HepG2 (cell line): ENCODE measurements around the gene INF2. TPM values are rescaled to one million over a fixed set of nuclear protein-coding genes. Genes with fewer than 3 reads are reported as not detected.
A peak's percentile ranks its signal among the peaks of the same experiment; 100 is the strongest.

Experiments
- ARHGAP35 ChIP-seq: sonication (generic); formaldehyde crosslinking; IDR thresholded peaks from 2 replicates; pipeline ENCODE4 v1.9.0; 2022; ENCODE audit warnings: mild to moderate bottlenecking, inconsistent platforms, moderate library complexity, missing genetic modification reagents, borderline replicate concordance
- ARNT ChIP-seq: fragments of 450-650 bp; IDR thresholded peaks from 2 replicates; pipeline ENCODE4 v1.6.1; 2017
- ATF1 ChIP-seq: IDR thresholded peaks from 2 replicates; pipeline ENCODE4 v1.6.1; 2016; ENCODE audit warnings: mild to moderate bottlenecking, control low read depth
- ERF ChIP-seq: IDR thresholded peaks from 2 replicates; pipeline ENCODE4 v1.6.1; 2018; ENCODE audit warnings: missing biosample characterization, missing genetic modification reagents
- FOXP4 ChIP-seq: sonication (generic); formaldehyde crosslinking; IDR thresholded peaks from 2 replicates; pipeline ENCODE4 v1.4.0; 2020; ENCODE audit warnings: missing genetic modification reagents
- HMGXB4 ChIP-seq, 2 experiments: sonication (generic) in 1 of 2; formaldehyde crosslinking in 1 of 2; IDR thresholded peaks; 2 replicates each; pipeline versions ENCODE4 v1.4.0 to v1.6.1; 2018 to 2020; ENCODE audit warnings: missing genetic modification reagents in 2 of 2, borderline replicate concordance in 1 of 2, low read depth in 1 of 2, mild to moderate bottlenecking in 1 of 2, missing biosample characterization in 1 of 2
- HNRNPL ChIP-seq: fragments of 200-400 bp; formaldehyde crosslinking; IDR thresholded peaks from 2 replicates; pipeline ENCODE4 v1.6.1; 2017; ENCODE audit warnings: mild to moderate bottlenecking, low read depth, low read length
- HOXA7 ChIP-seq: sonication (generic); formaldehyde crosslinking; IDR thresholded peaks from 2 replicates; pipeline ENCODE4 v1.8.1; 2022; ENCODE audit warnings: mild to moderate bottlenecking, missing genetic modification reagents, moderate library complexity
- MEIS2 ChIP-seq: sonication (generic); formaldehyde crosslinking; IDR thresholded peaks from 2 replicates; pipeline ENCODE4 v1.9.0; 2021; ENCODE audit warnings: mild to moderate bottlenecking, missing genetic modification reagents
- PHB2 ChIP-seq: fragments of 450-650 bp; IDR thresholded peaks from 2 replicates; pipeline ENCODE4 v1.6.1; 2018; ENCODE audit not compliant: partially characterized antibody
- PTBP1 ChIP-seq: fragments of 200-400 bp; formaldehyde crosslinking; IDR thresholded peaks from 2 replicates; pipeline ENCODE4 v1.6.1; 2018; ENCODE audit warnings: low read length, low read depth; ENCODE audit not compliant: poor library complexity, severe bottlenecking
- RARA ChIP-seq: IDR thresholded peaks from 2 replicates; pipeline ENCODE4 v1.6.1; 2016; ENCODE audit warnings: missing genetic modification reagents, missing compliant biosample characterization
- SATB2 ChIP-seq: sonication (generic); formaldehyde crosslinking; IDR thresholded peaks from 2 replicates; pipeline ENCODE4 v1.5.0; 2020; ENCODE audit warnings: missing genetic modification reagents
- TCF7L2 ChIP-seq: IDR thresholded peaks from 2 replicates; pipeline ENCODE4 v1.6.1; 2011; ENCODE audit warnings: mild to moderate bottlenecking, low read depth, low read length, moderate library complexity
- WIZ ChIP-seq: sonication (generic); formaldehyde crosslinking; IDR thresholded peaks from 2 replicates; pipeline ENCODE4 v1.5.1; 2020; ENCODE audit warnings: mild to moderate bottlenecking, missing genetic modification reagents
- ZFAT ChIP-seq: sonication (generic); formaldehyde crosslinking; conservative IDR thresholded peaks from 2 replicates; pipeline ENCODE4 v1.8.1; 2023; ENCODE audit warnings: missing genetic modification reagents, inconsistent platforms
- ZNF484 ChIP-seq: sonication (generic); formaldehyde crosslinking; IDR thresholded peaks from 2 replicates; pipeline ENCODE4 v1.5.1; 2020; ENCODE audit warnings: mild to moderate bottlenecking, low read depth, missing genetic modification reagents, borderline replicate concordance
- ZNF552 ChIP-seq: sonication (generic); formaldehyde crosslinking; IDR thresholded peaks from 2 replicates; pipeline ENCODE4 v1.9.0; 2022; ENCODE audit warnings: missing genetic modification reagents, mild to moderate bottlenecking, borderline replicate concordance
- ZNF558 ChIP-seq: sonication (generic); formaldehyde crosslinking; IDR thresholded peaks from 2 replicates; pipeline ENCODE4 v1.9.0; 2022; ENCODE audit warnings: mild to moderate bottlenecking, missing genetic modification reagents, borderline replicate concordance
- ZNF567 ChIP-seq: sonication (generic); formaldehyde crosslinking; IDR thresholded peaks from 2 replicates; pipeline ENCODE4 v1.8.1; 2023; ENCODE audit warnings: mild to moderate bottlenecking, missing genetic modification reagents, borderline replicate concordance
- ZNF569 ChIP-seq: sonication (generic); formaldehyde crosslinking; IDR thresholded peaks from 2 replicates; pipeline ENCODE4 v1.5.0; 2020; ENCODE audit warnings: mild to moderate bottlenecking, missing genetic modification reagents, moderate library complexity, borderline replicate concordance
- ZNF660 ChIP-seq: sonication (generic); formaldehyde crosslinking; IDR thresholded peaks from 2 replicates; pipeline ENCODE4 v1.5.1; 2020; ENCODE audit warnings: mild to moderate bottlenecking, low read depth, missing genetic modification reagents, borderline replicate concordance
- ZNF816 ChIP-seq: sonication (generic); formaldehyde crosslinking; IDR thresholded peaks from 2 replicates; pipeline ENCODE4 v1.8.0; 2022; ENCODE audit warnings: missing genetic modification reagents, mild to moderate bottlenecking, borderline replicate concordance
- polyA plus RNA-seq, 8 experiments: library from polyadenylated mRNA; depleted of rRNA in 3 of 8; stranded (reverse) in 7 of 8; unstranded in 1 of 8; fragments of >200 nt; fragmentation: Illumina TruSeq in 4 of 8; extraction: Trizol in 4 of 8; gene quantifications; 2 replicates each; pipeline versions ENCODE4 v1.2.1 to v1.2.3, GENCODE V29; 2011 to 2016; ENCODE audit warnings: low read depth in 4 of 8, missing spikeins in 1 of 8, mixed read lengths in 1 of 8; ENCODE audit not compliant: insufficient read depth in 1 of 8
- total RNA-seq, 5 experiments: library from RNA; depleted of rRNA; stranded (reverse); fragments of >200 nt; fragmentation: Illumina TruSeq; extraction: Trizol; gene quantifications; 2 replicates each; pipeline ENCODE4 v1.2.3, GENCODE V29; 2016; ENCODE audit warnings: low read depth in 1 of 5
- TF ChIP-seq, protein P1 (sequence below): sonication (generic); formaldehyde crosslinking; IDR thresholded peaks from 2 replicates; pipeline ENCODE4 v1.4.0; 2020; ENCODE audit warnings: missing genetic modification reagents, low read depth, mild to moderate bottlenecking, borderline replicate concordance
- TF ChIP-seq, protein P2 (sequence below): sonication (generic); formaldehyde crosslinking; IDR thresholded peaks from 2 replicates; pipeline ENCODE4 v1.5.1; 2020; ENCODE audit warnings: missing genetic modification reagents, mild to moderate bottlenecking, borderline replicate concordance

Gene INF2
- total and polyA plus RNA-seq, 2 of the 13 experiments (the other 11 are each of a cell fraction or from before 2014, with no cell fraction given), result 16.4 to 26.4 TPM

- TF ChIP-seq ZNF484 (CRISPR knock-in tag) (no peak), FOXP4 (CRISPR knock-in tag) (peak; percentile 35), ERF (CRISPR knock-in tag) (peak; percentile 67; the same call in 1 of the 2 replicates), PTBP1 (no peak), SATB2 (CRISPR knock-in tag) (no peak), MEIS2 (CRISPR knock-in tag) (no peak), TCF7L2 (no peak), HMGXB4 (CRISPR knock-in tag; IDR thresholded peaks at IDR 0.05; ENCODE audit: borderline replicate concordance in 1 of 2, low read depth in 1 of 2) (peak; percentile 49 to 55; a peak in 2 of 4 replicates), ARHGAP35 (CRISPR knock-in tag) (no peak), PHB2 (no peak), HOXA7 (CRISPR knock-in tag) (no peak), ZFAT (CRISPR knock-in tag) (no peak), ARNT (no peak), ZNF569 (no peak), ZNF660 (CRISPR knock-in tag) (no peak), ZNF816 (CRISPR knock-in tag) (no peak), RARA (CRISPR knock-in tag) (peak; percentile 60), ZNF558 (CRISPR knock-in tag) (no peak), WIZ (CRISPR knock-in tag) (no peak), ZNF552 (CRISPR knock-in tag) (0 out of 2 replicates have a peak, but pooled peaks have one; percentile 30), HNRNPL (0 out of 2 replicates have a peak, but pooled peaks have one; percentile 44), ZNF567 (CRISPR knock-in tag) (0 out of 2 replicates have a peak, but pooled peaks have one; percentile 19), ATF1 (CRISPR knock-in tag) (no peak)
- TF ChIP-seq, protein P1, sequence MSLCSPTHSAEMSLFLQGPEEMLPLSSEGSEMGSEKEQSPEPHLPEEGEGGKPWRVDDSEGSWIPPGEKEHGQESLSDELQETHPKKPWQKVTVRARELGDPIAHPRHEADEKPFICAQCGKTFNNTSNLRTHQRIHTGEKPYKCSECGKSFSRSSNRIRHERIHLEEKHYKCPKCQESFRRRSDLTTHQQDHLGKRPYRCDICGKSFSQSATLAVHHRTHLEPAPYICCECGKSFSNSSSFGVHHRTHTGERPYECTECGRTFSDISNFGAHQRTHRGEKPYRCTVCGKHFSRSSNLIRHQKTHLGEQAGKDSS (CRISPR knock-in tag), result no peak; the same call in 1 of the 2 replicates
- TF ChIP-seq, protein P2, sequence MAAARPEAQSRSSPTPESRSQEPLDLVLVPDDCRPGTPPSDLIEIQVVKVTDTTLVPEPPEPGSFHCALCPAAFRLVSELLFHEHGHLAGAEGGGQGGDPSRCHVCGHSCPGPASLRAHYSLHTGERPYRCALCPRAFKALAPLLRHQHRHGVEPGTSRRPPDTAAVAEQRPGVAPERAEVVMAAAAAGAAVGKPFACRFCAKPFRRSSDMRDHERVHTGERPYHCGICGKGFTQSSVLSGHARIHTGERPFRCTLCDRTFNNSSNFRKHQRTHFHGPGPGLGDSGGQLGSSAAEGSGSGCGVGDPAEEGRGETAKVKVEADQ, result no peak
Measured at GRCh38 chr14:104749111-104749649, 59.8 kb downstream of the INF2 start (continued).
